HG03442 (cell line): ENCODE results near the gene IL20RB.

Experiments used
- ATAC-seq: cut with Tn5 transposase; IDR thresholded peaks from one replicate; pipeline ENCODE4 v1.9.1; 2021; ENCODE audit warnings: mild to moderate bottlenecking, moderate library complexity; ENCODE audit not compliant: unreplicated experiment

The IL20RB gene

GRCh38 chr3:136957751-136958288 is at the start of gene IL20RB:
Gene IL20RB (plus strand): TSS chr3:136957983. CDS start chr3:136958114, 131 bp downstream.
- no peak for ATAC-seq

- ATAC-seq: no peak
Measured at GRCh38 chr3:136908297-136908696, 49.5 kb upstream of the IL20RB start.

- ATAC-seq: no peak
Measured at GRCh38 chr3:136909187-136909586, 48.6 kb upstream of the IL20RB start.

GRCh38 chr3:136910697-136911096 is 47.1 kb upstream of the IL20RB start:
- ATAC-seq: no peak

GRCh38 chr3:136913168-136913567 is 44.6 kb upstream of the IL20RB start:
- no peak for ATAC-seq

GRCh38 chr3:136914739-136915138 is 43.0 kb upstream of the IL20RB start:
- no peak for ATAC-seq

- no peak for ATAC-seq
Measured at GRCh38 chr3:136916223-136916622, 41.6 kb upstream of the IL20RB start.

- ATAC-seq: no peak
Measured at GRCh38 chr3:136919799-136920580, 37.8 kb upstream of the IL20RB start.

GRCh38 chr3:136920904-136921611 is 36.7 kb upstream of the IL20RB start:
- no peak for ATAC-seq

GRCh38 chr3:136925425-136926190 is 32.2 kb upstream of the IL20RB start:
- ATAC-seq: peak; percentile 52

- no peak for ATAC-seq
Measured at GRCh38 chr3:136928240-136928639, 29.5 kb upstream of the IL20RB start.

GRCh38 chr3:136929977-136930670 is 27.7 kb upstream of the IL20RB start:
- ATAC-seq: no peak

- no peak for ATAC-seq
Measured at GRCh38 chr3:136931606-136932005, 26.2 kb upstream of the IL20RB start.

- no peak for ATAC-seq
Measured at GRCh38 chr3:136932523-136932922, 25.3 kb upstream of the IL20RB start.

GRCh38 chr3:136932978-136933772 is 24.6 kb upstream of the IL20RB start:
- no peak for ATAC-seq

GRCh38 chr3:136937175-136937574 is 20.6 kb upstream of the IL20RB start:
- no peak for ATAC-seq

- no peak for ATAC-seq
Measured at GRCh38 chr3:136937851-136938250, 19.9 kb upstream of the IL20RB start.

GRCh38 chr3:136938334-136938733 is 19.4 kb upstream of the IL20RB start:
- ATAC-seq: no peak

GRCh38 chr3:136939489-136939888 is 18.3 kb upstream of the IL20RB start:
- no peak for ATAC-seq

- ATAC-seq: no peak
Measured at GRCh38 chr3:136942803-136943202, 15.0 kb upstream of the IL20RB start.
